Endothelial cell of umbilical vein (primary cell): ENCODE results near the gene NRG3. TPM values are rescaled to one million over a fixed set of nuclear protein-coding genes. Genes with fewer than 3 reads are reported as not detected.

Source experiments
- BruUV-seq: library from RNA; stranded (reverse); fragments of 400-500 nt; replicated peaks from 2 replicates; lab custom pipeline; 2021; lab: Mats Ljungman, UMichigan
- CTCF ChIA-PET: fragments of 300-600, 350-600 bp; sonication (Branson Sonifier 250); formaldehyde crosslinking; loops from one replicate; lab custom pipeline; 2021; ENCODE audit warnings: antibody characterized with exemption, inconsistent platforms; lab: Charles Lee
- POLR2A ChIA-PET: fragments of 300-600, 350-600 bp; sonication (Branson Sonifier 250); formaldehyde crosslinking; loops from one replicate; lab custom pipeline; 2021; ENCODE audit warnings: antibody characterized with exemption, inconsistent platforms; lab: Charles Lee
- DNase-seq: peaks from one replicate; pipeline ENCODE4 v3.0.0-alpha.2; 2011; ENCODE audit warnings: low read depth, low spot score
- FAIRE-seq: peaks from 2 replicates; lab custom pipeline; 2011; peaks lifted over from hg19 to GRCh38; lab: Jason Lieb, UNC
- H2AFZ ChIP-seq: 2 replicates; pipeline ENCODE4 v1.6.0; 2012; ENCODE audit warnings: low read depth, low read length, control low read depth, inconsistent platforms
- H3K27ac ChIP-seq: 2 replicates; pipeline ENCODE4 v1.5.1; 2011; ENCODE audit warnings: low read depth, mild to moderate bottlenecking, control low read depth, low read length, moderate library complexity; ENCODE audit not compliant: insufficient read depth
- H3K27me3 ChIP-seq, 2 experiments: 2 replicates each; pipeline versions ENCODE4 v1.6.0 to v1.6.1; 2011; ENCODE audit warnings: low read length in 2 of 2, mixed read lengths in 1 of 2; ENCODE audit not compliant: control insufficient read depth in 2 of 2, insufficient read depth in 2 of 2
- H3K36me3 ChIP-seq, 2 experiments: 2 replicates in 1 of 2; 3 replicates in 1 of 2; pipeline ENCODE4 v1.5.1; 2011; ENCODE audit warnings: low read length in 2 of 2, mild to moderate bottlenecking in 1 of 2, moderate library complexity in 1 of 2; ENCODE audit not compliant: control insufficient read depth in 2 of 2, insufficient read depth in 2 of 2; ENCODE audit errors: extremely low read depth in 1 of 2
- H3K4me1 ChIP-seq: 3 replicates; pipeline ENCODE4 v1.5.1; 2011; ENCODE audit warnings: mild to moderate bottlenecking, low read length; ENCODE audit not compliant: control insufficient read depth, insufficient read depth; ENCODE audit errors: extremely low read depth
- H3K4me2 ChIP-seq: 2 replicates; pipeline ENCODE4 v1.6.1; 2011; ENCODE audit warnings: low read length, control low read depth, mixed read lengths; ENCODE audit not compliant: insufficient read depth
- H3K4me3 ChIP-seq, 3 experiments: fragments of 200-600 bp in 1 of 3; sonication (generic), shearing (Covaris generic) in 1 of 3; replicated peaks in 1 of 3; 2 replicates each; pipeline ENCODE4 v1.5.1; 2011 to 2016; ENCODE audit warnings: control low read depth in 3 of 3, low read length in 3 of 3, mild to moderate bottlenecking in 2 of 3, inconsistent platforms in 1 of 3, low read depth in 1 of 3, moderate library complexity in 1 of 3; ENCODE audit not compliant: insufficient read depth in 1 of 3
- H3K79me2 ChIP-seq: 2 replicates; pipeline ENCODE4 v1.6.0; 2012; ENCODE audit warnings: low read length, inconsistent platforms; ENCODE audit not compliant: control insufficient read depth, insufficient read depth
- H3K9ac ChIP-seq: replicated peaks from 2 replicates; pipeline ENCODE3; 2011; ENCODE audit warnings: low read length, control low read depth; ENCODE audit not compliant: insufficient read depth; ENCODE audit errors: extremely low read depth
- H3K9me1 ChIP-seq: replicated peaks from 3 replicates; pipeline ENCODE4 v1.6.0; 2011; ENCODE audit warnings: mild to moderate bottlenecking, low read length; ENCODE audit not compliant: control insufficient read depth, insufficient read depth; ENCODE audit errors: extremely low read depth
- H3K9me3 ChIP-seq: replicated peaks from 2 replicates; pipeline ENCODE4 v1.5.1; 2012; ENCODE audit warnings: low read length, inconsistent platforms; ENCODE audit not compliant: control insufficient read depth, insufficient read depth
- H4K20me1 ChIP-seq: replicated peaks from 2 replicates; pipeline ENCODE3; 2011; ENCODE audit warnings: mild to moderate bottlenecking, low read length; ENCODE audit not compliant: control insufficient read depth, insufficient read depth; ENCODE audit errors: extremely low read depth
- CTCF ChIP-seq, 2 donors: IDR thresholded peaks; 1 replicate in 1 of 2; 2 replicates in 1 of 2; pipeline ENCODE4 v1.5.1; 2011; ENCODE audit warnings: low read length in 2 of 2, mild to moderate bottlenecking in 2 of 2, moderate library complexity in 2 of 2, control low read depth in 1 of 2, inconsistent platforms in 1 of 2, low read depth in 1 of 2; ENCODE audit not compliant: insufficient read depth in 1 of 2; ENCODE audit errors: extremely low read depth in 1 of 2
- EZH2 ChIP-seq: IDR thresholded peaks from 2 replicates; pipeline ENCODE4 v1.6.1; 2012; ENCODE audit warnings: borderline replicate concordance, low read depth, mild to moderate bottlenecking, moderate library complexity, low read length, inconsistent platforms; ENCODE audit not compliant: severe bottlenecking
- FOS ChIP-seq: IDR thresholded peaks from 2 replicates; pipeline ENCODE4 v1.6.1; 2011; ENCODE audit warnings: mild to moderate bottlenecking, low read length, moderate library complexity, borderline replicate concordance; ENCODE audit not compliant: insufficient read depth
- GATA2 ChIP-seq: IDR thresholded peaks from 2 replicates; pipeline ENCODE4 v1.7.0; 2011; ENCODE audit warnings: low read depth, mild to moderate bottlenecking, moderate library complexity, mixed read lengths, low read length; ENCODE audit not compliant: insufficient read length, insufficient read depth
- JUN ChIP-seq: IDR thresholded peaks from 2 replicates; pipeline ENCODE4 v1.6.1; 2011; ENCODE audit warnings: borderline replicate concordance, low read depth; ENCODE audit not compliant: insufficient read length, insufficient read depth
- MAX ChIP-seq: IDR thresholded peaks from 2 replicates; pipeline ENCODE4 v1.6.1; 2011; ENCODE audit not compliant: insufficient read depth, insufficient read length
- MYC ChIP-seq: IDR thresholded peaks from one replicate; pipeline ENCODE4 v1.6.1; 2011; ENCODE audit warnings: mild to moderate bottlenecking, low read depth, low read length
- POLR2A ChIP-seq: IDR thresholded peaks from 2 replicates; pipeline ENCODE4 v1.6.1; 2012; ENCODE audit warnings: low read depth, mild to moderate bottlenecking, control low read depth, low read length
- POLR2AphosphoS5 ChIP-seq: IDR thresholded peaks from 2 replicates; pipeline ENCODE4 v1.6.1; 2012; ENCODE audit warnings: low read depth, mild to moderate bottlenecking, control low read depth, low read length, moderate library complexity; ENCODE audit not compliant: insufficient read depth
- dilution Hi-C: fragments of 300-500 bp; cut with MboI; formaldehyde crosslinking; loops from one replicate; pipeline ENCODE4 v1.15.0; 2019; ENCODE audit warnings: low sequenced_read_pairs; ENCODE audit not compliant: extremely low pct_ligation_motif_present
- intact Hi-C: fragments of 100-400 bp; cut with micrococcal nuclease; formaldehyde crosslinking; loops from one replicate; pipeline ENCODE4 v1.10.0; 2022
- polyA plus RNA-seq, 4 experiments: library from polyadenylated mRNA; depleted of rRNA in 3 of 4; stranded (reverse) in 3 of 4; unstranded in 1 of 4; fragments of >200 nt; gene quantifications; 2 replicates each; pipeline versions ENCODE4 v1.2.1 to v1.2.3, GENCODE V29; 2011 to 2012; ENCODE audit warnings: missing spikeins in 1 of 4
- total RNA-seq: library from RNA; stranded (reverse); gene quantifications from 2 replicates; pipeline ENCODE4 v1.2.3, GENCODE V29; 2021

NRG3 gene
- total and polyA plus RNA-seq, 2 donors (not counting 3 experiments of a cell fraction or from before 2014, with no cell fraction given) = 1.9 to 3.9 TPM

- dilution Hi-C loops = no loop called here
- H4K20me1 ChIP-seq = no peaks in the 10 kb centered on the region
- no peak overlapping the region for H2AFZ ChIP-seq
- ChIA-PET CTCF (no interaction called here), POLR2A (no interaction called here)
- no peak overlapping the region for H3K9ac ChIP-seq
- no peaks in the 10 kb centered on the region for H3K4me1 ChIP-seq
- DNase-seq (no peak), FAIRE-seq (no peak)
- no peak overlapping the region for H3K4me2 ChIP-seq
- H3K27me3 ChIP-seq = no peaks in the 10 kb centered on the region
- TF ChIP-seq MAX = no peak
- TF ChIP-seq CTCF (IDR thresholded peaks at IDR 0.05; ENCODE audit: extremely low read depth in 1 of 2, insufficient read depth in 1 of 2, low read depth in 1 of 2, low read length in 2 of 2) = no peak
- no TSS peak for BruUV-seq
- H3K79me2 ChIP-seq = no peaks in the 10 kb centered on the region
- H3K9me1 ChIP-seq = peaks cover 2% of the 10 kb centered on the region
- intact Hi-C loops = no loop called here
- no peaks in the 10 kb centered on the region for H3K9me3 ChIP-seq
- no peaks in the 10 kb centered on the region for H3K36me3 ChIP-seq
- no peak overlapping the region for H3K27ac ChIP-seq
- no peak overlapping the region for H3K4me3 ChIP-seq
Observed at GRCh38 chr10:82889728-82890127, 1014.7 kb downstream of the NRG3 start.

- no peak for FAIRE-seq
- Histone ChIP-seq H2AFZ (no peak overlapping the region), H3K4me1 (no peaks in the 10 kb centered on the region), H3K9me1 (peaks cover 2% of the 10 kb centered on the region), H3K9me3 (no peaks in the 10 kb centered on the region), H3K27me3 (no peaks in the 10 kb centered on the region), H3K27ac (no peak overlapping the region), H3K36me3 (no peaks in the 10 kb centered on the region), H3K9ac (no peak overlapping the region), H4K20me1 (no peaks in the 10 kb centered on the region), H3K79me2 (no peaks in the 10 kb centered on the region), H3K4me3 (no peak overlapping the region), H3K4me2 (no peak overlapping the region)
- no TSS peak for BruUV-seq
- dilution Hi-C loops = no loop called here
- ChIA-PET POLR2A (no interaction called here), CTCF (no interaction called here)
- no peak for DNase-seq
- no peak for TF ChIP-seq POLR2A
- TF ChIP-seq CTCF (IDR thresholded peaks at IDR 0.05; ENCODE audit: extremely low read depth in 1 of 2, insufficient read depth in 1 of 2, low read depth in 1 of 2, low read length in 2 of 2) = no peak
- TF ChIP-seq MAX = no peak
- TF ChIP-seq MYC = no peak
- TF ChIP-seq JUN = no peak
- TF ChIP-seq GATA2 = no peak
- no peak for TF ChIP-seq FOS
- no peak for TF ChIP-seq POLR2AphosphoS5
- TF ChIP-seq EZH2 = no peak
- intact Hi-C loops = no loop called here
Observed at GRCh38 chr10:82890573-82890972, 1015.6 kb downstream of the NRG3 start.
